Measurements from ENCODE around the gene TSC2. TPM values are rescaled to one million over a fixed set of nuclear protein-coding genes. Genes with fewer than 3 reads are reported as not detected.

The TSC2 gene
- total RNA-seq, 1 experiment from 2014 or later, result 134 TPM

DNA sequence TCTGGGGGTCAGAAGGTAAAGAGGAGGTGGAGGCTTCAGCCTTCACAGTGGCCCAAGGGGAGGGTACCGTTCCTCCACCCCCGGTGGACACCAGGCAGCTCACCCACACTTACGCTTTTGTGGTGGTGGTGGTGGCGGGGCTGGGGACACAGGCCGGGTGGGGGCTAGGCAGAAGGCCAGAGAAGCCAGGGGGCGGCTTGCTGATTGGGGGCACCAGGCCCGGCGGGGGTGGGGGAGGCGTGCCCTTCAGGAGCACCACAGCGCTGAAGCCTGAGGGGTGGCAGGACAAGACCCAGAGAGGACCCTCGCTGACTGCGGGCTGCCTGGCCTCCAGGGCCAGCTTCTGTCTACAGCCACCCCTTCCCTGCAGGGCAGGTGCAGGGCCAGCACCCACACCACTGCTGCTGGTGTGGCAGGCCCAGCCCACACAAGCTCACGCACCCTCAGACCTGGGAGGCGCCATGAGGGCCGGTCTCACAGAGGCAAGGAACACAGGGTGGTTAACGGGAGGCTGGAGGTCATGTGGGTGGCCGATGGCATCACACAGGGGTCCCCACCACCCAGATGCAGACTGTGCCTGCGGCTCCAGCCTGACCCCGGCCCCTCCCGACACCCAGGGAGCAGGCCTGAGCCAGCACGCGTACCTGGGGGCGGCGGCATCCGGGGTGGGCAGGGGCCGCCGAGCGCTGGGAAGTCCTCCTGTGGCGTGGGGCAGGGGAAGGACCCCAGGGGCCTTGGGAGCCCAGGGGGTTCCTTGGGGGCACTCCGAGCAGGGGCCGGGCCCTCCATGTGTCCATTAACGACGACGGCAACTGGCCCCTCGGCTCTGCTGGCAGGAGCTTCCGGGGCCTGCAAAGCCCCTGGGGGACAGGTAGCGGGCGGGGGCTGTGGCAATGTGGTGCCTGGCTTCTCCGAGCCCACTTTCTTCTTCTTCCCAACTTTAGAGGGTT lies 48.7 kb upstream of the TSC2 start:
- H3K4me3 Mint-ChIP-seq, result no peak overlapping the region
- H3K36me3 Mint-ChIP-seq, result peaks cover 24% of the 10 kb centered on the region
- H3K27me3 Mint-ChIP-seq (ENCODE audit: low read depth), result no peaks in the 10 kb centered on the region
- no peak overlapping the region for H3K27ac Mint-ChIP-seq
- ATAC-seq, result no peak
- no peaks in the 10 kb centered on the region for H3K4me1 Mint-ChIP-seq
- ChIA-PET CTCF (interaction anchor here (0.5 to 1.1 kb wide), 3 partner anchors 17 to 139 kb away, joined by 3 read pairs; no protein-coding TSS in a partner anchor), POLR2A (no interaction called here)
- TF ChIP-seq ZBTB21 (CRISPR knock-in tag; IDR thresholded peaks at IDR 0.05; ENCODE audit: borderline replicate concordance), result no peak
- no peak for TF ChIP-seq OVOL2 (CRISPR knock-in tag; IDR thresholded peaks at IDR 0.05; ENCODE audit: borderline replicate concordance)
- TF ChIP-seq, protein P1, sequence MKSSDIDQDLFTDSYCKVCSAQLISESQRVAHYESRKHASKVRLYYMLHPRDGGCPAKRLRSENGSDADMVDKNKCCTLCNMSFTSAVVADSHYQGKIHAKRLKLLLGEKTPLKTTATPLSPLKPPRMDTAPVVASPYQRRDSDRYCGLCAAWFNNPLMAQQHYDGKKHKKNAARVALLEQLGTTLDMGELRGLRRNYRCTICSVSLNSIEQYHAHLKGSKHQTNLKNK (CRISPR knock-in tag; IDR thresholded peaks at IDR 0.05), result no peak
- TF ChIP-seq, protein P2, sequence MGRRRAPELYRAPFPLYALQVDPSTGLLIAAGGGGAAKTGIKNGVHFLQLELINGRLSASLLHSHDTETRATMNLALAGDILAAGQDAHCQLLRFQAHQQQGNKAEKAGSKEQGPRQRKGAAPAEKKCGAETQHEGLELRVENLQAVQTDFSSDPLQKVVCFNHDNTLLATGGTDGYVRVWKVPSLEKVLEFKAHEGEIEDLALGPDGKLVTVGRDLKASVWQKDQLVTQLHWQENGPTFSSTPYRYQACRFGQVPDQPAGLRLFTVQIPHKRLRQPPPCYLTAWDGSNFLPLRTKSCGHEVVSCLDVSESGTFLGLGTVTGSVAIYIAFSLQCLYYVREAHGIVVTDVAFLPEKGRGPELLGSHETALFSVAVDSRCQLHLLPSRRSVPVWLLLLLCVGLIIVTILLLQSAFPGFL (CRISPR knock-in tag; IDR thresholded peaks at IDR 0.05; ENCODE audit: borderline replicate concordance), result no peak
- no peak for TF ChIP-seq NR3C1 (CRISPR knock-in tag; conservative IDR thresholded peaks at IDR 0.05; ENCODE audit: low read depth)
- no peak for TF ChIP-seq ZNF121 (CRISPR knock-in tag; IDR thresholded peaks at IDR 0.05)
- TF ChIP-seq, protein P3, sequence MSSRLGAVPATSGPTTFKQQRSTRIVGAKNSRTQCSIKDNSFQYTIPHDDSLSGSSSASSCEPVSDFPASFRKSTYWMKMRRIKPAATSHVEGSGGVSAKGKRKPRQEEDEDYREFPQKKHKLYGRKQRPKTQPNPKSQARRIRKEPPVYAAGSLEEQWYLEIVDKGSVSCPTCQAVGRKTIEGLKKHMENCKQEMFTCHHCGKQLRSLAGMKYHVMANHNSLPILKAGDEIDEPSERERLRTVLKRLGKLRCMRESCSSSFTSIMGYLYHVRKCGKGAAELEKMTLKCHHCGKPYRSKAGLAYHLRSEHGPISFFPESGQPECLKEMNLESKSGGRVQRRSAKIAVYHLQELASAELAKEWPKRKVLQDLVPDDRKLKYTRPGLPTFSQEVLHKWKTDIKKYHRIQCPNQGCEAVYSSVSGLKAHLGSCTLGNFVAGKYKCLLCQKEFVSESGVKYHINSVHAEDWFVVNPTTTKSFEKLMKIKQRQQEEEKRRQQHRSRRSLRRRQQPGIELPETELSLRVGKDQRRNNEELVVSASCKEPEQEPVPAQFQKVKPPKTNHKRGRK (CRISPR knock-in tag; IDR thresholded peaks at IDR 0.05; ENCODE audit: borderline replicate concordance), result no peak
- TF ChIP-seq, protein P4, sequence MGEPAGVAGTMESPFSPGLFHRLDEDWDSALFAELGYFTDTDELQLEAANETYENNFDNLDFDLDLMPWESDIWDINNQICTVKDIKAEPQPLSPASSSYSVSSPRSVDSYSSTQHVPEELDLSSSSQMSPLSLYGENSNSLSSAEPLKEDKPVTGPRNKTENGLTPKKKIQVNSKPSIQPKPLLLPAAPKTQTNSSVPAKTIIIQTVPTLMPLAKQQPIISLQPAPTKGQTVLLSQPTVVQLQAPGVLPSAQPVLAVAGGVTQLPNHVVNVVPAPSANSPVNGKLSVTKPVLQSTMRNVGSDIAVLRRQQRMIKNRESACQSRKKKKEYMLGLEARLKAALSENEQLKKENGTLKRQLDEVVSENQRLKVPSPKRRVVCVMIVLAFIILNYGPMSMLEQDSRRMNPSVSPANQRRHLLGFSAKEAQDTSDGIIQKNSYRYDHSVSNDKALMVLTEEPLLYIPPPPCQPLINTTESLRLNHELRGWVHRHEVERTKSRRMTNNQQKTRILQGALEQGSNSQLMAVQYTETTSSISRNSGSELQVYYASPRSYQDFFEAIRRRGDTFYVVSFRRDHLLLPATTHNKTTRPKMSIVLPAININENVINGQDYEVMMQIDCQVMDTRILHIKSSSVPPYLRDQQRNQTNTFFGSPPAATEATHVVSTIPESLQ (CRISPR knock-in tag; IDR thresholded peaks at IDR 0.05), result no peak
- no peak for TF ChIP-seq NFYB (CRISPR knock-in tag; conservative IDR thresholded peaks at IDR 0.05; ENCODE audit: low read depth)
- TF ChIP-seq SOX15 (CRISPR knock-in tag; IDR thresholded peaks at IDR 0.05), result no peak
- TF ChIP-seq, protein P5, sequence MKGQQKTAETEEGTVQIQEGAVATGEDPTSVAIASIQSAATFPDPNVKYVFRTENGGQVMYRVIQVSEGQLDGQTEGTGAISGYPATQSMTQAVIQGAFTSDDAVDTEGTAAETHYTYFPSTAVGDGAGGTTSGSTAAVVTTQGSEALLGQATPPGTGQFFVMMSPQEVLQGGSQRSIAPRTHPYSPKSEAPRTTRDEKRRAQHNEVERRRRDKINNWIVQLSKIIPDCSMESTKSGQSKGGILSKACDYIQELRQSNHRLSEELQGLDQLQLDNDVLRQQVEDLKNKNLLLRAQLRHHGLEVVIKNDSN (CRISPR knock-in tag; IDR thresholded peaks at IDR 0.05), result no peak
- no peak for TF ChIP-seq ZNF219 (CRISPR knock-in tag; IDR thresholded peaks at IDR 0.05; ENCODE audit: borderline replicate concordance)
- no peak for TF ChIP-seq NFATC4 (CRISPR knock-in tag; IDR thresholded peaks at IDR 0.05)
- TF ChIP-seq CBFB (CRISPR knock-in tag; IDR thresholded peaks at IDR 0.05; ENCODE audit: low read depth), result no peak
- TF ChIP-seq EMX1 (CRISPR knock-in tag; IDR thresholded peaks at IDR 0.05), result no peak
- H3K9me3 Mint-ChIP-seq, result no peaks in the 10 kb centered on the region
- DNase-seq (ENCODE audit: low spot score), result no peak

DNA sequence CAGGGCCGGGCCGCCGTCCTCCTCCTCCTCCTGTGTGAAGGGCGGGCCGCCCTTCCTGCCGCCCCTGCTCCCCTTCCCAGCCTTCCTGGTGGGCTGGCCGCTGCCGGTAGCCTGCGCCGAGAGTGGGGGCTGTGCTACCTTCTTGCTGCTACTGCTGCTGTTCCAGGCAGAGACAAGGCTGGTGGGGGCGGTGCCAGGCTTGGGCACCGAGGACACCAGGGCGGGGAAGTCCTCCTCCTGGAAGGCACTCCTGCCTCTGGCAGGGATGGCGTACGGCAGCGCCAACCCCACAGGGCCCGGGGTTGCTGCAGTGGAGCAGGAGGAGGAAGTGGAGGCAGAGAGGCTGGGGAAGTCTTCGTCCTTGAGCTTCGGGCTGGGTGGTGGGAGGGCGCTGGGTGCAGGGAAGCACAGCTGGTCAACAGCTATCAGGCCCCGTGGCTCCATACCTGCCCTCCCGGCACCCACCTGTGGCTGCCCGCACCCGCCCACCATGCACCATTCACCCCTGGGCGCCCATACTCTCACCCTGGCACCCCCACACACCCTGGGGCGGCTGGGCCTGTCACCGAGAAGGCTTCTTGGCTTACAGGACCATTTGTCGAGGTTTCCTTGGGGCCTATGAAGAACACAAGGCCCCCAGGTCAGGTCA lies 47.8 kb upstream of the TSC2 start:
- ChIA-PET POLR2A (no interaction called here), CTCF (interaction anchor here (1.0 to 1.1 kb wide), 3 partner anchors 9 to 28 kb away, joined by 3 read pairs; no protein-coding TSS in a partner anchor)
- Mint-ChIP-seq H3K9me3 (no peaks in the 10 kb centered on the region), H3K27me3 (ENCODE audit: low read depth) (no peaks in the 10 kb centered on the region), H3K4me3 (no peak overlapping the region), H3K4me1 (peaks cover 6% of the 10 kb centered on the region), H3K27ac (no peak overlapping the region), H3K36me3 (peaks cover 24% of the 10 kb centered on the region)
- DNase-seq (ENCODE audit: low spot score) (no peak), ATAC-seq (no peak)
- TF ChIP-seq, protein P2 (CRISPR knock-in tag; IDR thresholded peaks at IDR 0.05; ENCODE audit: borderline replicate concordance), result no peak
